SHP77 treated with DMSO at 0.1 percent for 48 hours (cell line): ENCODE measurements around the gene TMA7B.
"Not testable (repeated sequence)": the region's sequence is repeated elsewhere in the genome, so short reads cannot be mapped to it uniquely, and the experiment has no call there.

Experiments used
- DNase-seq: peaks from one replicate; lab custom pipeline; 2025; lab: John Stamatoyannopoulos, UW

The TMA7B gene

GRCh38 chr22:39932918-39933649 is 27.1 kb upstream of the TMA7B start:
- no peak for DNase-seq

- DNase-seq = no peak
Observed at GRCh38 chr22:39933741-39934140, 26.5 kb upstream of the TMA7B start.

- DNase-seq = no peak
Observed at GRCh38 chr22:39935116-39935515, 25.1 kb upstream of the TMA7B start.

GRCh38 chr22:39935612-39936011 is 24.6 kb upstream of the TMA7B start:
- DNase-seq = no peak

- DNase-seq = no peak
Observed at GRCh38 chr22:39936523-39937145, 23.6 kb upstream of the TMA7B start.

GRCh38 chr22:39937906-39938305 is 22.3 kb upstream of the TMA7B start:
- no peak for DNase-seq

- no peak for DNase-seq
Observed at GRCh38 chr22:39938509-39939111, 21.6 kb upstream of the TMA7B start.

- DNase-seq = no peak
Observed at GRCh38 chr22:39939830-39940229, 20.4 kb upstream of the TMA7B start.

GRCh38 chr22:39940757-39941305 is 19.4 kb upstream of the TMA7B start:
- DNase-seq = no peak

GRCh38 chr22:39941601-39942000 is 18.6 kb upstream of the TMA7B start:
- peak; percentile 64 for DNase-seq

- no peak for DNase-seq
Observed at GRCh38 chr22:39942439-39943230, 17.6 kb upstream of the TMA7B start.

GRCh38 chr22:39943337-39943736 is 16.9 kb upstream of the TMA7B start:
- DNase-seq = peak; percentile 39

GRCh38 chr22:39943953-39944872 is 16.0 kb upstream of the TMA7B start:
- no peak for DNase-seq

GRCh38 chr22:39946126-39946502 is 14.1 kb upstream of the TMA7B start:
- DNase-seq = no peak

GRCh38 chr22:39946503-39947219 is 13.5 kb upstream of the TMA7B start:
- peak; percentile 54 for DNase-seq

- peak; percentile 51 for DNase-seq
Observed at GRCh38 chr22:39947220-39948216, 12.7 kb upstream of the TMA7B start.

- no peak for DNase-seq
Observed at GRCh38 chr22:39949964-39950737, 10.0 kb upstream of the TMA7B start.

- not testable (repeated sequence) for DNase-seq
Observed at GRCh38 chr22:39951603-39952293, 8.4 kb upstream of the TMA7B start.
